ENCODE measurements around the gene S1PR1. TPM values are rescaled to one million over a fixed set of nuclear protein-coding genes. Genes with fewer than 3 reads are reported as not detected.

S1PR1 gene
- total RNA-seq, 1 experiment from 2014 or later = 1.1 TPM

DNA sequence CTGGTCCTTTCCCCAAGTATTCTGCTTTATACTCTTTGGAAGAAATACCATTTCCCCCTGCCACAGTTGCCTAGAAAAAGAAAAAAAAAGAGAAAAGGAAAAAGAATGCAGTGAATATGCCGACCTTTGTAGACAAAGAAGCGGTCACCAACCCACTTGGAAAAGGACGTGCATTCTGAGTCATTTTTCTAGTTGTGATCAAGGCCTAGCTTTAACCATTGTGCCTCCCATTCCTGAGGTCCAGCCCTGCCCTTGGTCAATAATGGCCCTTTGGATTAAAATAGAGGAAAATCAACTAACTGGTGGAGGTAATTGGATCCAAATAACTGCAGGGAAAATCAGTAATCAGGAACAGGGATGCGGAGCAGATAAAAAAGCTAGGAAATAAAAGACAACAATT is 24.8 kb downstream of the S1PR1 start:
- H3K4me1 ChIP-seq (ENCODE audit: insufficient read depth, low read length, poor library complexity, severe bottlenecking) = no peaks in the 10 kb centered on the region
- POLR2A ChIA-PET (ENCODE audit: low non-redundant PET) = interaction anchor here (0.5 kb wide), 1 partner anchor 12 kb away, joined by 3 read pairs; no protein-coding TSS in a partner anchor
- intact Hi-C loops (cut with micrococcal nuclease; ENCODE audit: unreplicated experiment) = no loop called here
- no TSS peak for BruUV-seq (replicated peaks)
- no peak for DNase-seq (ENCODE audit: low spot score)
- H3K27me3 ChIP-seq (replicated peaks; ENCODE audit: insufficient read depth, low read depth, low read length, poor library complexity) = no peaks in the 10 kb centered on the region
- no peaks in the 10 kb centered on the region for H3K36me3 ChIP-seq (ENCODE audit: insufficient read depth, low read length, poor library complexity, severe bottlenecking)
- H3K27ac ChIP-seq (ENCODE audit: low read depth, low read length, poor library complexity, severe bottlenecking) = no peak overlapping the region
- no peak overlapping the region for H3K4me3 ChIP-seq (ENCODE audit: low read depth, low read length, poor library complexity, severe bottlenecking)
- H3K9me3 ChIP-seq (ENCODE audit: low read depth, low read length, poor library complexity, severe bottlenecking) = no peaks in the 10 kb centered on the region
- TF ChIP-seq EZH2 (IDR thresholded peaks at IDR 0.05; ENCODE audit: borderline replicate concordance, low read depth, low read length, poor library complexity, severe bottlenecking) = no peak
- no peak for TF ChIP-seq CTCF (conservative IDR thresholded peaks at IDR 0.05; ENCODE audit: low read depth, low read length)
- CTCF ChIA-PET = interaction anchor here (0.5 kb wide), 1 partner anchor 337 kb away, joined by 10 read pairs; no protein-coding TSS in a partner anchor

DNA sequence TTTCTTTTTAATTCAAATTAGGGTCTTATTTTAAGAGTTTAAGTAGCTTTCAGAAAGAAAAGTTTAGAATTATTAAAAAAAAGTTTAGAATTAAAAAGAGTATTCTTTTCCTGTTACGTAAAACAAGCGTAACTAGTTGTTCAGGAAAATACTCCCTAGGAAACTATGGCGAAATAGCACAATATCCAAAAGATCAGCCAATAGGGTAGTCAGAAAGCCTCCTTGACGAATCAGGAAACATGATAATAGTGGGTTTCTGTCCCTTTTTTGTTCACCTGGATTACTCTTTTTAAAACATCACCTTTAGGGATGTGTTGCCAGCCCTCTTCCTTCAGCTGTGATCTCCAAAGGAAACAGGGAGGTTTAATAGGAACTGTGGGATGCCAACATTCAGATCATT is 25.2 kb downstream of the S1PR1 start:
- CTCF ChIA-PET = interaction anchor here (1.3 kb wide), 1 partner anchor 26 kb away, joined by 4 read pairs; no protein-coding TSS in a partner anchor
- DNase-seq (ENCODE audit: low spot score) = no peak
- intact Hi-C loops (cut with micrococcal nuclease; ENCODE audit: unreplicated experiment) = no loop called here
- POLR2A ChIA-PET (ENCODE audit: low non-redundant PET) = no interaction called here
- Histone ChIP-seq H3K27ac (ENCODE audit: low read depth, low read length, poor library complexity, severe bottlenecking) (no peak overlapping the region), H3K4me3 (ENCODE audit: low read depth, low read length, poor library complexity, severe bottlenecking) (no peak overlapping the region), H3K27me3 (replicated peaks; ENCODE audit: insufficient read depth, low read depth, low read length, poor library complexity) (no peaks in the 10 kb centered on the region), H3K4me1 (ENCODE audit: insufficient read depth, low read length, poor library complexity, severe bottlenecking) (no peaks in the 10 kb centered on the region), H3K36me3 (ENCODE audit: insufficient read depth, low read length, poor library complexity, severe bottlenecking) (no peaks in the 10 kb centered on the region), H3K9me3 (ENCODE audit: low read depth, low read length, poor library complexity, severe bottlenecking) (no peaks in the 10 kb centered on the region)
- no TSS peak for BruUV-seq (replicated peaks)
- TF ChIP-seq EZH2 (IDR thresholded peaks at IDR 0.05; ENCODE audit: borderline replicate concordance, low read depth, low read length, poor library complexity, severe bottlenecking) (no peak), CTCF (conservative IDR thresholded peaks at IDR 0.05; ENCODE audit: low read depth, low read length) (no peak)

- POLR2A ChIA-PET (ENCODE audit: low non-redundant PET) = no interaction called here
- no peak for TF ChIP-seq EZH2 (IDR thresholded peaks at IDR 0.05; ENCODE audit: borderline replicate concordance, low read depth, low read length, poor library complexity, severe bottlenecking)
- no peak for TF ChIP-seq CTCF (conservative IDR thresholded peaks at IDR 0.05; ENCODE audit: low read depth, low read length)
- Histone ChIP-seq H3K4me1 (ENCODE audit: insufficient read depth, low read length, poor library complexity, severe bottlenecking) (no peaks in the 10 kb centered on the region), H3K9me3 (ENCODE audit: low read depth, low read length, poor library complexity, severe bottlenecking) (no peaks in the 10 kb centered on the region), H3K4me3 (ENCODE audit: low read depth, low read length, poor library complexity, severe bottlenecking) (no peak overlapping the region), H3K27ac (ENCODE audit: low read depth, low read length, poor library complexity, severe bottlenecking) (no peak overlapping the region), H3K27me3 (replicated peaks; ENCODE audit: insufficient read depth, low read depth, low read length, poor library complexity) (no peaks in the 10 kb centered on the region), H3K36me3 (ENCODE audit: insufficient read depth, low read length, poor library complexity, severe bottlenecking) (no peaks in the 10 kb centered on the region)
- CTCF ChIA-PET = interaction anchor here (1.3 kb wide), 1 partner anchor 26 kb away, joined by 4 read pairs; no protein-coding TSS in a partner anchor
- BruUV-seq (replicated peaks) = no TSS peak
- intact Hi-C loops (cut with micrococcal nuclease; ENCODE audit: unreplicated experiment) = no loop called here
- no peak for DNase-seq (ENCODE audit: low spot score)
These were observed 26.0 kb downstream of the S1PR1 start for GRCh38 chr1:101262630-101263348.

All from A673 (cell line).